ENCODE data around the gene RHO.

Gene RHO

DNA sequence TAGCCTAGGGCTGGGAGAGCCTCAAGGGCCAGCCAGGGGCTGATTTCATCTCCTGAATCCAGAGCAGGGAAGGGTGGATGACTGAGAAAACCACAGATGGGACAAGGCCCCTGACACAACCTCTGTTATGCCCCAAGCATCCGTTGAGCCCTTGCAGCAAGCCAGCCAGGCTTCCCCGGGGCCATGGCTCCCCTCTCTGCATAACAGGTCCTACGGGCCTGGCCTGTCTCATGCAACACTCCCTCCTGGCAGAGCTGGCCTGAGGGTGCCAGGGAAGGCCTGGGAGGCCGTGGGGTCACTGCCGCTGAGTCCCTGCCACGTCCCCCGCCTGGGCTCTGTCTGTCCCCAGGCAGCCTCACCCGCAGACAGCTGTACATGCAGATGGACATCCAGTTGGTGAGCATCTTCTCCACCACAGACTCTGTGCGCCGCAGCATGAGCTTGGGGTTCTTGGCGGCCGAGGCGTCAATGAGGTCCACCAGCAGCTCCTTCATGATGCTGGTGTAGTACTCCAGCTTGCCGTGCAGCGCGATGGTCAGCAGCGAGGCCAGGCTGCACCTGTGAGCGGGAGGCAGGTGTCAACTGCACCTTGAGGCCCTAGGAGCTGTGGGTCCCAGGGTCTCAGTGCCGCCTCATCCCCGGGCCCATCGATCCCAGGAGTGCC, 36.7 kb downstream of the RHO start:
- Histone ChIP-seq H2AFZ (ENCODE audit: low read length) (no peak overlapping the region), H3K9ac (ENCODE audit: low read length) (no peak overlapping the region), H3F3A (ENCODE audit: insufficient read depth, low read length) (no peaks in the 10 kb centered on the region), H3K79me2 (ENCODE audit: insufficient read depth, low read length) (no peaks in the 10 kb centered on the region), H4K20me1 (ENCODE audit: insufficient read depth, low read length) (no peaks in the 10 kb centered on the region), H3K9me2 (ENCODE audit: low read depth, low read length) (no peaks in the 10 kb centered on the region), H3K4me3 (ENCODE audit: low read depth, low read length, poor library complexity, severe bottlenecking) (no peak overlapping the region), H3K9me3 (ENCODE audit: low read length) (no peaks in the 10 kb centered on the region), H3K4me1 (ENCODE audit: insufficient read depth, low read length, severe bottlenecking) (no peaks in the 10 kb centered on the region), H3K4me2 (ENCODE audit: low read length) (no peak overlapping the region), H3K27ac (ENCODE audit: low read depth, low read length, poor library complexity, severe bottlenecking) (no peak overlapping the region), H3K36me3 (ENCODE audit: insufficient read depth, low read length) (no peaks in the 10 kb centered on the region), H3K27me3 (ENCODE audit: insufficient read depth, low read length) (peaks cover 4% of the 10 kb centered on the region; the same call in 1 of the 2 replicates)
- no peak for TF ChIP-seq EZH2 (IDR thresholded peaks at IDR 0.05; ENCODE audit: borderline replicate concordance, low read length)
- TF ChIP-seq, protein P1, sequence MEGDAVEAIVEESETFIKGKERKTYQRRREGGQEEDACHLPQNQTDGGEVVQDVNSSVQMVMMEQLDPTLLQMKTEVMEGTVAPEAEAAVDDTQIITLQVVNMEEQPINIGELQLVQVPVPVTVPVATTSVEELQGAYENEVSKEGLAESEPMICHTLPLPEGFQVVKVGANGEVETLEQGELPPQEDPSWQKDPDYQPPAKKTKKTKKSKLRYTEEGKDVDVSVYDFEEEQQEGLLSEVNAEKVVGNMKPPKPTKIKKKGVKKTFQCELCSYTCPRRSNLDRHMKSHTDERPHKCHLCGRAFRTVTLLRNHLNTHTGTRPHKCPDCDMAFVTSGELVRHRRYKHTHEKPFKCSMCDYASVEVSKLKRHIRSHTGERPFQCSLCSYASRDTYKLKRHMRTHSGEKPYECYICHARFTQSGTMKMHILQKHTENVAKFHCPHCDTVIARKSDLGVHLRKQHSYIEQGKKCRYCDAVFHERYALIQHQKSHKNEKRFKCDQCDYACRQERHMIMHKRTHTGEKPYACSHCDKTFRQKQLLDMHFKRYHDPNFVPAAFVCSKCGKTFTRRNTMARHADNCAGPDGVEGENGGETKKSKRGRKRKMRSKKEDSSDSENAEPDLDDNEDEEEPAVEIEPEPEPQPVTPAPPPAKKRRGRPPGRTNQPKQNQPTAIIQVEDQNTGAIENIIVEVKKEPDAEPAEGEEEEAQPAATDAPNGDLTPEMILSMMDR (IDR thresholded peaks at IDR 0.05; ENCODE audit: low read length) = no peak

DNA sequence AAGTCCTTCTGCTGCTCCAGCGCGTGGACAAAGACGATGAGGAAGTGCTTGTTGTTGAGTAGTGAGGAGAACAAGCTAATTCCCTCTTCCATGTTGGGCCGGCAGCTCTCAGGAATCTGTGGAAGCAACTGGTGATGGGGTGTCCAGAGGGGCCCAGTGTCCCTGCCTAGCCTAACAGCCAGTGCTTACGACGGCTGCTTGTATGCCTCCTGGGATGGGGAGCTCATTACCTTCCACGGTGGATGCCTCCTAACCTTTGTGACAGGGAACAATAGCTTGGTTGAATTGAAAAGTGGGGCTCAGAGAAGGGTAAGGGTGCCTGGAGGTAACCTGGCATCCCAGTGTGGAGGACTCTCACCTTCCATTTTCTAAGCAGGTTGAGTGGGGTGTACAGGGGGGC, 37.5 kb downstream of the RHO start:
- no peaks in the 10 kb centered on the region for H3K79me2 ChIP-seq (ENCODE audit: insufficient read depth, low read length)
- no peak overlapping the region for H3K4me3 ChIP-seq (ENCODE audit: low read depth, low read length, poor library complexity, severe bottlenecking)
- H3K9me3 ChIP-seq (ENCODE audit: low read length) = no peaks in the 10 kb centered on the region
- no peak for TF ChIP-seq EZH2 (IDR thresholded peaks at IDR 0.05; ENCODE audit: borderline replicate concordance, low read length)
- TF ChIP-seq, protein P1 (IDR thresholded peaks at IDR 0.05; ENCODE audit: low read length) = no peak
- H4K20me1 ChIP-seq (ENCODE audit: insufficient read depth, low read length) = no peaks in the 10 kb centered on the region
- H3K27me3 ChIP-seq (ENCODE audit: insufficient read depth, low read length) = peaks cover 4% of the 10 kb centered on the region; the same call in 1 of the 2 replicates
- H3K4me2 ChIP-seq (ENCODE audit: low read length) = no peak overlapping the region
- H3K36me3 ChIP-seq (ENCODE audit: insufficient read depth, low read length) = no peaks in the 10 kb centered on the region
- no peak overlapping the region for H3K9ac ChIP-seq (ENCODE audit: low read length)
- no peak overlapping the region for H3K27ac ChIP-seq (ENCODE audit: low read depth, low read length, poor library complexity, severe bottlenecking)
- no peaks in the 10 kb centered on the region for H3K4me1 ChIP-seq (ENCODE audit: insufficient read depth, low read length, severe bottlenecking)
- no peaks in the 10 kb centered on the region for H3F3A ChIP-seq (ENCODE audit: insufficient read depth, low read length)
- H3K9me2 ChIP-seq (ENCODE audit: low read depth, low read length) = no peaks in the 10 kb centered on the region
- no peak overlapping the region for H2AFZ ChIP-seq (ENCODE audit: low read length)

DNA sequence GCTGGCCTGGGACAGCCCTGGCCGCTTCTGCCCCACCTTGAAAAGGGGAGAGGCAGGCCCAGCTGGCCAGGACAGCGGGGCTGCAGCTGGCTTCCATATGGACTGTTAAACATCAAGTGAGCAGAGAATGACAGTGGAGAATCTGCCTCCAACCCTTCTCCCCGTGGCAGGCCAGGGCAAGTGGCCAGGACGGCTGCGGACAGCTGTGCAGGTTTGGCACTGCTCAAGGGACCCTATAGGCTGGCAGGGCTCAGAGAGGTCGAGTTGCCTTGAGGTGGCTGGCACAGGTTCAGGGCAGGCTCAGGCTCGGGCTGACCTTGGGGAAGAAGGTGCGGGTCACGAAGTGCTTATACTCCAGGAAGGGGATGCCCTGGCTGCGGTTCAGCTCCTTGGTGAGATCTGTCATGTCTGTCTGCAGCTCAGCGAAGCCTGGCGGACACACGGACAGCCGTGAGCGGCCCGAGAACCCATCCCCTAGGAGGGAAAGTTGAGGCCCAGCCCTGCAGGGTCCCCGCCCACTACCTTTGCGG, 38.8 kb downstream of the RHO start:
- no peak overlapping the region for H3K4me2 ChIP-seq (ENCODE audit: low read length)
- no peaks in the 10 kb centered on the region for H4K20me1 ChIP-seq (ENCODE audit: insufficient read depth, low read length)
- no peaks in the 10 kb centered on the region for H3K9me3 ChIP-seq (ENCODE audit: low read length)
- H3K4me3 ChIP-seq (ENCODE audit: low read depth, low read length, poor library complexity, severe bottlenecking) = no peak overlapping the region
- no peaks in the 10 kb centered on the region for H3K36me3 ChIP-seq (ENCODE audit: insufficient read depth, low read length)
- no peaks in the 10 kb centered on the region for H3K4me1 ChIP-seq (ENCODE audit: insufficient read depth, low read length, severe bottlenecking)
- H3K79me2 ChIP-seq (ENCODE audit: insufficient read depth, low read length) = no peaks in the 10 kb centered on the region
- H3K9me2 ChIP-seq (ENCODE audit: low read depth, low read length) = no peaks in the 10 kb centered on the region
- no peaks in the 10 kb centered on the region for H3F3A ChIP-seq (ENCODE audit: insufficient read depth, low read length)
- TF ChIP-seq EZH2 (IDR thresholded peaks at IDR 0.05; ENCODE audit: borderline replicate concordance, low read length) = no peak
- TF ChIP-seq, protein P1 (IDR thresholded peaks at IDR 0.05; ENCODE audit: low read length) = no peak
- no peak overlapping the region for H3K27ac ChIP-seq (ENCODE audit: low read depth, low read length, poor library complexity, severe bottlenecking)
- H3K9ac ChIP-seq (ENCODE audit: low read length) = no peak overlapping the region
- no peak overlapping the region for H2AFZ ChIP-seq (ENCODE audit: low read length)
- H3K27me3 ChIP-seq (ENCODE audit: insufficient read depth, low read length) = peaks cover 4% of the 10 kb centered on the region; the same call in 1 of the 2 replicates
